DND-41 (cell line): ENCODE measurements around the gene MEG3.

Experiments used
- CTCF ChIP-seq: IDR thresholded peaks from 2 replicates; pipeline ENCODE4 v1.5.1; 2012; ENCODE audit warnings: borderline replicate concordance, low read length, moderate library complexity, mild to moderate bottlenecking; ENCODE audit not compliant: poor library complexity, severe bottlenecking; ENCODE audit errors: extremely low read depth
- EZH2 ChIP-seq: IDR thresholded peaks from 3 replicates; pipeline ENCODE4 v1.6.1; 2012; ENCODE audit warnings: borderline replicate concordance, low read depth, mild to moderate bottlenecking, moderate library complexity, low read length, inconsistent platforms; ENCODE audit not compliant: severe bottlenecking

- no peak for TF ChIP-seq CTCF
- no peak for TF ChIP-seq EZH2
These were observed 74.2 kb downstream of the MEG3 start for GRCh38 chr14:100899884-100900771.
